Measurements from ENCODE around the gene SLCO3A1.

SLCO3A1 gene

DNA sequence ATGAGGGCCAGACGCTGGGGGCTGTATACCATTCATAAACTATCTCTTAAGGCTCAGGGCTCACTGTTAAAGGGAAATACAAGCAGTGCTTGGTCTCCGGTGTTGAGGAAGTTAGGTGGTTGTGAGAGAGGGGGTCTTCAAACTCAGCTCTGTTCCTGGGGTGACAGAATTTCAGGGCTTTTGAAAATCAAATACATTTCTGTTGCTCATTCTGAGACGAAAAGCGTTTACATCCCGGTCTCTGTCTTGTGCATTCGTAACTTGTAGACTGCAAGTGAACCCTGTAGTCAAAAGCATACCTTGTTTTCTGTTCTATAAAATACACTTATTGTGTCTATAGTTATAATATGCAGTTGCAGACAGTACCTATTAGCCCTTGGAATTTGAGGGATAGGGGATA, 1.7 kb downstream of the SLCO3A1 start:
- DNase-seq (ENCODE audit: low read depth, low spot score) = no peak
- TF ChIP-seq CTCF (IDR thresholded peaks at IDR 0.05; ENCODE audit: insufficient read depth, low read length, missing control alignments) = no peak
- no peak overlapping the region for H3K4me3 ChIP-seq (ENCODE audit: low read depth, low read length)
- ChIA-PET CTCF (interaction anchor here (0.6 to 9.7 kb wide), 5 partner anchors 11 to 228 kb away, joined by 3 to 102 read pairs (median 9); no protein-coding TSS in a partner anchor), POLR2A (no interaction called here)

DNA sequence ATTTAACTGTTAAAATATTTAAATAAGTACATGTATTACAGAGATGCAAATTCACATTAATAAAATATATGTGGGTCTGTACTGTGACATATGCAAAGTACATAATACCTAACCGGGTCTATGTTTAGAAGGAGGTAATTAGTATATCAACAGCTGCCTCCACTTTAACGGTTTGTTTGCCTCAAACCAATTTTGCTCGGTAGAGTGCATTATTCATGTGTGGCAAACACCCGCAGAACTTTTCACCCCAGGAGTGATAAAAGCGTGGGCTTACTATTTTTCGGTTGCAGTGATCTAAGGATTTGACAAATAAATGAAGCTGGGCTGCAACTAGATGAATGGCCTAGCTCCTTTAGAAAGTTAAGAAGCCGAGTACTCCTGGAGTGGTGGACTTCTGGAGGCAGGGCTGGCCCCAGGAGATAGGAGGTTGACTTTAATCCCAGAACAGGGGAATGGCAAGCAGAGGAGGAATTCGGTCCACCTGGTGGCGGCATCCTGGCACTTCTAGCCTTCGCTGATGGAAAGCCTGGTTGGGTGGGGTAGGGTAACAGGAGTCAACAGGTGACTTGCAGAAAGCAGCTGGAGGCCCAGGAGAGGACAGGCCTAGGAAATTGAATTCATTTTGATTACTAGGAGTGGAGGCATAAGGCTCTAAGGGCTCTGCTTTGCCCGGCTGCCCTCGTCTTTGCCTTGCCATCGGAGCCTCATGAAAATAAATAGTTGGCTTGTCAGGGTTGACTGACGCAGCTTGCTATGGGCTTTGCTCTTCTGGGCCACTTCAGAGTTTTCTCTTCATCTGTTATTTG, 2.4 kb downstream of the SLCO3A1 start:
- no peak for DNase-seq (ENCODE audit: low read depth, low spot score)
- POLR2A ChIA-PET = no interaction called here
- TF ChIP-seq CTCF (IDR thresholded peaks at IDR 0.05; ENCODE audit: insufficient read depth, low read length, missing control alignments) = no peak
- no peak overlapping the region for H3K4me3 ChIP-seq (ENCODE audit: low read depth, low read length)
- CTCF ChIA-PET = interaction anchor here (0.6 to 9.7 kb wide), 4 partner anchors 10 to 223 kb away, joined by 3 to 102 read pairs (median 50); no protein-coding TSS in a partner anchor

DNA sequence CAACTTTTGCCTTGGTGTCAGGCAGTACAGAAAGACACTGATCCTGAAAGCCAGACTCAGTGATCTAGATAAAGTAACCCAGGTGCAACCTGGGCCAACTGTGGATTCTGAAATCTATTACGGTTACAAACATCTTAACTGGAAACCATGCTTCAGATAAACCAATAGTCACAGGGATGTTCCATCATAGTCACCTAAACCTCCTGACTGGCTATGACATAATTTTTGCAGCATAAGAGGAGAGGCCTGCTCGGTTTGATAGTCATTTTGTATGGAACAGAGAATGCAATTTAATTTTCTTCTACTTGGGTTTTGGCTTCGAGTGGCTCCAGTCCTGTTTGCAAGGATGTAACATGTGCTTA, 3.7 kb downstream of the SLCO3A1 start:
- TF ChIP-seq CTCF (IDR thresholded peaks at IDR 0.05; ENCODE audit: insufficient read depth, low read length, missing control alignments) = no peak
- ChIA-PET CTCF (no interaction called here), POLR2A (no interaction called here)
- no peak overlapping the region for H3K4me3 ChIP-seq (ENCODE audit: low read depth, low read length)
- no peak for DNase-seq (ENCODE audit: low read depth, low spot score)

DNA sequence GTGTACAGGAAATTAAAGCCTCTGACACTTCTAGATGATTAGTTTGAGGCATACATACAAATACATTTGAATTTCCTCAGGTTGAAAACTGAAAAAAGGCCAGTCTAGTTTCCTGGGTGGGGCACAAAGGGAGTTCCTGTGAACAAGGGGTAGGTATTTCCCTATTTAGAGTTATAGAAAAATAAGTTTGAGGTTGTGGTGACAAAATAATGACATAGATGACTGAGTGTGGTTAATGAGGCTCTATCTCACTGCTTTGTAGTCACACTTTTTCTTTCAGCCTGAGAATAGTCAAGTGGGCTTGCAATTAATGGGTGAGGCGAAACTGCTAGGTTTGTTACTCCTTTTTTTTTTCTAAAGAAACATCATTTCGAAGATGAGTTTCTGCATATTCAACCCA, 4.3 kb downstream of the SLCO3A1 start:
- POLR2A ChIA-PET = no interaction called here
- CTCF ChIA-PET = no interaction called here
- DNase-seq (ENCODE audit: low read depth, low spot score) = no peak
- no peak for TF ChIP-seq CTCF (IDR thresholded peaks at IDR 0.05; ENCODE audit: insufficient read depth, low read length, missing control alignments)
- no peak overlapping the region for H3K4me3 ChIP-seq (ENCODE audit: low read depth, low read length)

DNA sequence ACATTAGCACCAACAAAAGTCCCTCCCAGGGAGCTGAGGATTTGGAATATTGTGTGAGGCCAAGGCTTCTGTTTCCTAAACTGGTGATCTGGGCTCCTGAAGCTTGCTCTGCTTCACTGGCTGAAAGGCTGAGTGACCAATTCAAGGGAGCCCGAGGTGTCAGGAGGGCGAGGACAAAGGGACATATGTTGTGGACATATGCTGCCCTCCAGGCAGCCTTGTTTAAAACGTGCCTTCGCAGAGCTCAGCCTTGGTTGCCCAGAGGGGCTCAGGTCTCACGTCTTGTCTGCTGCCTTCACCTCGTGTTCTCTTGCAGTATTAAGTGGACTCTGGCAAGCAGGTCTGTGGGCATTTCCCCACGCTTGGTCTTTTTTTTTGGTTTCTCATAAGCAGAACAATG, 7.0 kb downstream of the SLCO3A1 start:
- CTCF ChIA-PET = interaction anchor here (0.6 to 1.2 kb wide), 2 partner anchors 217 to 1137 kb away, joined by 3 to 4 read pairs; no protein-coding TSS in a partner anchor
- DNase-seq (ENCODE audit: low read depth, low spot score) = no peak
- no peak overlapping the region for H3K4me3 ChIP-seq (ENCODE audit: low read depth, low read length)
- POLR2A ChIA-PET = no interaction called here
- no peak for TF ChIP-seq CTCF (IDR thresholded peaks at IDR 0.05; ENCODE audit: insufficient read depth, low read length, missing control alignments)

DNA sequence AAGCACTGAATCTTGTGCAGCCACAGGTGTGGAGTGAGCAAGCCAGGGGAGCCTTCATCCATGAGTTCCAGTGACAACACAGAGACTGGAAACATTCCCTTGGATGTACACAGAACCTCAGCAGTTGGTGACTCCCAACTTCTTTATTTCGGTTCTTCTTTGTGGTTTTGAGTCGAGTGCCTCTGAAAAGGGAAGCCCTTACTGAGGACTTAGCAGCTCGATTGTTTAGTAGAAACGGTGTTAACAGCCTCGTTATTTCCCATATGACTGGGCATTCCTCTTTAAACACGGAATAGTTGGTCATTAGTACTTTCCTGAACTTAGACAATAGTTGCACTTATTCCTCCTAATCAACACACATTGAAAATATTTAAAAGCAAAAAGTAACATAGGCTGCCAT, 7.7 kb downstream of the SLCO3A1 start:
- no peak for DNase-seq (ENCODE audit: low read depth, low spot score)
- ChIA-PET POLR2A (no interaction called here), CTCF (no interaction called here)
- no peak for TF ChIP-seq CTCF (IDR thresholded peaks at IDR 0.05; ENCODE audit: insufficient read depth, low read length, missing control alignments)
- no peak overlapping the region for H3K4me3 ChIP-seq (ENCODE audit: low read depth, low read length)

Data from AG04449 (cell line).